Activated naive CD4-positive, alpha-beta T cell treated with anti-CD3 and anti-CD28 coated beads, Interleukin-2, amount 10 ng/mL, durations not matched to agents 7 days and 5 days (primary cell): ENCODE measurements around the gene TAF11L5.
"Not testable (repeated sequence)": the region's sequence is repeated elsewhere in the genome, so short reads cannot be mapped to it uniquely, and the experiment has no call there.

ENCODE experiments used
- CTCF ChIA-PET: fragments of 350-600 bp; sonication (Branson Sonifier 250); formaldehyde crosslinking; loops from one replicate; lab custom pipeline; 2021; ENCODE audit warnings: antibody characterized with exemption; lab: Charles Lee
- DNase-seq: peaks from one replicate; pipeline ENCODE4 v3.0.0-alpha.2; 2020
- H3K27ac Mint-ChIP-seq: one replicate; pipeline ENCODE4 v1.8.0; 2021; ENCODE audit warnings: mild to moderate bottlenecking, moderate library complexity, mixed read lengths
- H3K27me3 Mint-ChIP-seq: one replicate; pipeline ENCODE4 v1.8.0; 2021; ENCODE audit warnings: mild to moderate bottlenecking, mixed read lengths
- H3K36me3 Mint-ChIP-seq: one replicate; pipeline ENCODE4 v1.8.0; 2021; ENCODE audit warnings: mixed read lengths
- H3K4me1 Mint-ChIP-seq: one replicate; pipeline ENCODE4 v1.8.0; 2021; ENCODE audit warnings: mixed read lengths
- H3K4me3 Mint-ChIP-seq: one replicate; pipeline ENCODE4 v1.8.0; 2021; ENCODE audit warnings: mild to moderate bottlenecking, moderate library complexity, mixed read lengths
- H3K9me3 Mint-ChIP-seq: one replicate; pipeline ENCODE4 v1.8.0; 2021; ENCODE audit warnings: mixed read lengths

TAF11L5 gene

DNA sequence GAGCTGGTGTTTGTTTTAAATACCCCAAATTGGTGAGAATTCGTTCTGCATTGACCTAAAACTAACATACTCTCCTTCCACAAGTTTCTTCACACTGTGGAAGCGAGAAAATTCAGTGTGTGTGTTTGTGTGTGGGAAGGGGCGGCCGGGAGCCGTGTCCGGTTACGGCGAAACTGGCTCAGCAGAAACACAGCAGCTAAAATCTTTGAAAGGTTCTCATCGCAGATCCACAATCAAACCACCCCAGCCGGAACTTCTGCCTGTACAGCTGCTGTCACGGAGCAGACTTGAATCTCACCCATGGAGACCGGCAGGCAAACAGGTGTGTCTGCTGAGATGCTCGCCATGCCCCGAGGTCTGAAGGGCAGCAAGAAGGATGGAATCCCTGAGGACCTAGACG, 3.5 kb upstream of the TAF11L5 start, which contains the start of gene TAF11L4:
TAF11L4 (plus strand) TSS at position 301 of the 400 bp plus-strand sequence.
- H3K36me3 Mint-ChIP-seq, H3K4me3 Mint-ChIP-seq, CTCF ChIA-PET, H3K9me3 Mint-ChIP-seq, H3K27ac Mint-ChIP-seq, H3K27me3 Mint-ChIP-seq, H3K4me1 Mint-ChIP-seq, DNase-seq: not testable (repeated sequence)

GRCh38 chr5:17526504-17526903, 1.5 kb downstream of the TAF11L5 start:
- H3K36me3 Mint-ChIP-seq, H3K9me3 Mint-ChIP-seq, H3K4me3 Mint-ChIP-seq, CTCF ChIA-PET, DNase-seq, H3K27me3 Mint-ChIP-seq, H3K27ac Mint-ChIP-seq, H3K4me1 Mint-ChIP-seq: not testable (repeated sequence)

GRCh38 chr5:17528369-17528768, 3.3 kb downstream of the TAF11L5 start, which contains the start of gene TAF11L6:
Gene TAF11L6, plus strand, starts transcription at chr5:17528669.
- H3K9me3 Mint-ChIP-seq, H3K27me3 Mint-ChIP-seq, H3K27ac Mint-ChIP-seq, DNase-seq, H3K4me3 Mint-ChIP-seq, H3K4me1 Mint-ChIP-seq, H3K36me3 Mint-ChIP-seq, CTCF ChIA-PET: not testable (repeated sequence)
